Spleen (tissue), 11 donors: ENCODE data around the gene PRPF40A. TPM values are rescaled to one million over a fixed set of nuclear protein-coding genes. Genes with fewer than 3 reads are reported as not detected.

ENCODE experiments used
- DNase-seq: peaks from one replicate; pipeline ENCODE4 v3.0.0-alpha.2; 2020
- H3K27ac ChIP-seq, 8 donors: fragments of 200-600 bp; sonication (generic) in 7 of 8; 1 replicate in 4 of 8; 2 replicates in 4 of 8; pipeline versions ENCODE4 v1.5.0 to v1.8.0; 2016 to 2021; ENCODE audit warnings: inconsistent platforms in 4 of 8, mild to moderate bottlenecking in 4 of 8, moderate library complexity in 1 of 8
- H3K27me3 ChIP-seq, 7 donors: fragments of 200-600 bp; sonication (generic) in 6 of 7; replicated peaks in 1 of 7; 1 replicate in 4 of 7; 2 replicates in 3 of 7; pipeline versions ENCODE4 v1.5.0 to v1.8.0; 2016 to 2021; ENCODE audit warnings: inconsistent platforms in 3 of 7, mild to moderate bottlenecking in 1 of 7
- H3K36me3 ChIP-seq, 6 donors: fragments of 200-600 bp; sonication (generic) in 5 of 6; 1 replicate in 4 of 6; 2 replicates in 2 of 6; pipeline versions ENCODE4 v1.5.0 to v1.8.0; 2016 to 2021; ENCODE audit warnings: inconsistent platforms in 2 of 6
- H3K4me1 ChIP-seq, 6 donors: fragments of 200-600 bp; sonication (generic) in 5 of 6; 1 replicate in 3 of 6; 2 replicates in 3 of 6; pipeline versions ENCODE4 v1.5.0 to v1.8.0; 2016 to 2021; ENCODE audit warnings: inconsistent platforms in 3 of 6
- H3K4me3 ChIP-seq, 8 donors: fragments of 200-600 bp; sonication (generic) in 7 of 8; 1 replicate in 4 of 8; 2 replicates in 4 of 8; pipeline versions ENCODE4 v1.5.0 to v1.8.0; 2016 to 2021; ENCODE audit warnings: inconsistent platforms in 4 of 8, mild to moderate bottlenecking in 4 of 8, moderate library complexity in 2 of 8
- H3K9me3 ChIP-seq, 8 donors: fragments of 200-600 bp; sonication (generic) in 7 of 8; 1 replicate in 4 of 8; 2 replicates in 4 of 8; pipeline versions ENCODE4 v1.5.0 to v1.8.0; 2016 to 2021; ENCODE audit warnings: inconsistent platforms in 4 of 8
- POLR2A ChIP-seq, 3 donors: fragments of 450-650 bp; IDR thresholded peaks; one replicate each; pipeline ENCODE4 v1.5.1; 2017; ENCODE audit warnings: antibody characterized with exemption in 3 of 3, mild to moderate bottlenecking in 1 of 3
- POLR2AphosphoS5 ChIP-seq, 3 donors: sonication (generic); formaldehyde crosslinking; IDR thresholded peaks; one replicate each; pipeline ENCODE4 v1.5.1; 2017; ENCODE audit warnings: antibody characterized with exemption in 3 of 3
- WGBS, 5 donors: extraction: QIAGEN DNeasy Blood & Tissue Kit in 3 of 5; methylation state at CpG; one replicate each; pipeline versions ENCODE4 v1.1.5 to v1.1.7; 2013 to 2018; 5-methylcytosine and 5-hydroxymethylcytosine counted together
- intact Hi-C: fragments of 100-400 bp; cut with DNase I; formaldehyde crosslinking; loops from one replicate; pipeline ENCODE4 v1.15.0; 2023; ENCODE audit warnings: low total_unique reads
- polyA plus RNA-seq, 3 donors: library from polyadenylated mRNA; stranded (reverse); fragments of 200-250 nt; gene quantifications; one replicate each; pipeline ENCODE4 v1.2.1, GENCODE V29; 2013
- total RNA-seq, 7 donors: library from RNA; depleted of rRNA in 3 of 7; stranded (reverse); fragments of >200 nt in 3 of 7; fragmentation: NEBNext Ultra II Directional in 4 of 7; extraction: Animal tissue kit (Norgen Biotek cat#: 25700) in 4 of 7; gene quantifications; one replicate each; pipeline versions ENCODE4 v1.1.0 to v1.2.1, GENCODE V29; 2016 to 2021
- TF ChIP-seq, protein P1 (sequence below), 11 experiments: fragments of 200-600 bp in 7 of 11; fragments of 450-650 bp in 4 of 11; sonication (generic) in 4 of 11; IDR thresholded peaks in 8 of 11; conservative IDR thresholded peaks in 3 of 11; 1 replicate in 7 of 11; 2 replicates in 4 of 11; pipeline versions ENCODE4 v1.4.0 to v1.8.0; 2016 to 2021; ENCODE audit warnings: antibody characterized with exemption in 11 of 11, inconsistent platforms in 4 of 11, mild to moderate bottlenecking in 1 of 11
- donor health status: healthy with polysubstance abuse.
- donor health status: DM: no; HTN: no; CAD: no; lungs with moderate emphysema.
- donor health status: DM: no; HTN: no; CAD: no.
- donor health status: Bipolar disorder and iron deficiency.
- donor health status: healthy.
- donor health status: DM: no; HTN: no; CAD: no.
- donor health status: DM: yes; HTN: yes; CAD: no.

PRPF40A gene
- total and polyA plus RNA-seq, 10 donors: 13.5 to 116 (median 86.7) TPM

DNA sequence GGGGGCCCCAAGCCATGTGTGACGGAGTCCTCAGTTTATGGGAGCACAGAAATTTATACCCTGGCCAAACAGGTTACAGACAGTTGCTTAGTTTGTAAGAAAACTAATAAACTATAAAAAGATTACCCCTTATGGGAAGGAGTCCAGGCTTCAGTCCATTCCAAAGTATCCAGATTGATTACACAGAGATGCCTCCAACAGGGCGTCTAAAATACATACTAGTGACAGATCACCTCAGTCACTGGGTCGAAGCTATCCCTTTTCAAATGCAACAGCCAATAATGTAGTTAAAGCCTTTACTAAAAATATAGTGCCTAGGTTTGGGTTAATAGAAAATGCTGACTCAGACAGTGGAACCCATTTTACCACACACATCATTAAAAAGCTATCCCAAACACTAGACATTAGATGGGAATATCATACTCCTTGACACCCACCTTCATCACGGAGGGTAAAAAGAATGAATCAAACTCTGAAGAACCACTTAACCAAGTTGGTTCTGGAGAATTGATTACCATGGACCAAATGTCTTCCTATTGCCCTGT lies 10.7 kb downstream of the PRPF40A start:
- Histone ChIP-seq H3K4me3 (no peak overlapping the region), H3K9me3 (peaks cover 0 to 8% (median 3%) of the 10 kb centered on the region in 8 donors), H3K27ac (no peak overlapping the region), H3K36me3 (peaks cover 0 to 90% (median 20%) of the 10 kb centered on the region in 6 donors), H3K4me1 (peaks cover 0 to 81% (median 16%) of the 10 kb centered on the region in 6 donors), H3K27me3 (no peaks in the 10 kb centered on the region)
- intact Hi-C loops: no loop called here
- DNase-seq: no peak
- no peak for TF ChIP-seq POLR2A (IDR thresholded peaks at IDR 0.05)
- no peak for TF ChIP-seq POLR2AphosphoS5 (IDR thresholded peaks at IDR 0.05)
- TF ChIP-seq, protein P1, sequence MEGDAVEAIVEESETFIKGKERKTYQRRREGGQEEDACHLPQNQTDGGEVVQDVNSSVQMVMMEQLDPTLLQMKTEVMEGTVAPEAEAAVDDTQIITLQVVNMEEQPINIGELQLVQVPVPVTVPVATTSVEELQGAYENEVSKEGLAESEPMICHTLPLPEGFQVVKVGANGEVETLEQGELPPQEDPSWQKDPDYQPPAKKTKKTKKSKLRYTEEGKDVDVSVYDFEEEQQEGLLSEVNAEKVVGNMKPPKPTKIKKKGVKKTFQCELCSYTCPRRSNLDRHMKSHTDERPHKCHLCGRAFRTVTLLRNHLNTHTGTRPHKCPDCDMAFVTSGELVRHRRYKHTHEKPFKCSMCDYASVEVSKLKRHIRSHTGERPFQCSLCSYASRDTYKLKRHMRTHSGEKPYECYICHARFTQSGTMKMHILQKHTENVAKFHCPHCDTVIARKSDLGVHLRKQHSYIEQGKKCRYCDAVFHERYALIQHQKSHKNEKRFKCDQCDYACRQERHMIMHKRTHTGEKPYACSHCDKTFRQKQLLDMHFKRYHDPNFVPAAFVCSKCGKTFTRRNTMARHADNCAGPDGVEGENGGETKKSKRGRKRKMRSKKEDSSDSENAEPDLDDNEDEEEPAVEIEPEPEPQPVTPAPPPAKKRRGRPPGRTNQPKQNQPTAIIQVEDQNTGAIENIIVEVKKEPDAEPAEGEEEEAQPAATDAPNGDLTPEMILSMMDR (IDR thresholded peaks at IDR 0.05 in 8 of 11, conservative IDR thresholded peaks at IDR 0.05 in 3 of 11): no peak
- 93 to 98% (median 96%) methylated on average over 4 of the region's 4 CpGs for WGBS, 5 donors

DNA sequence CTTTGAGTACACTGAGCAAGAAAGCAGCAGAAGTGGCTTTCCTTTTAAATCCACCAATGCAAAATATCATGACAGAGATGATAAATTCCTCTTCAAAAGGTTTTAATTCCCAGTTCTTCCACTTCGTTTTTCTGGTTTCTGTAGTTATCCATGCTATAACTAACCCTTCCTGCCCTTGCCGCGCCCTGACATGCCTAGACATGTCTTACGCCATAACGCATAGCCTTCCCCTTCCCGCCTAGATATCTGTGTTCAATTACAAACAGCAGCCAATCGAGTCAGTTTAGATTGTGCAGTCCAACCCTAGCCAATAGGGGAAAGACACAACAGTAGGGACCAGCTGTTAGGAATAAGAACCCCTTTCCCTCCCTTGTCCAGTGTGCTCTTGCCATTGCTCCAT lies 16.1 kb downstream of the PRPF40A start:
- H3K36me3 ChIP-seq: peaks cover 0 to 48% (median 7%) of the 10 kb centered on the region in 6 donors
- 94 to 100% (median 97%) methylated on average over 7 of the region's 7 CpGs for WGBS, 5 donors

DNA sequence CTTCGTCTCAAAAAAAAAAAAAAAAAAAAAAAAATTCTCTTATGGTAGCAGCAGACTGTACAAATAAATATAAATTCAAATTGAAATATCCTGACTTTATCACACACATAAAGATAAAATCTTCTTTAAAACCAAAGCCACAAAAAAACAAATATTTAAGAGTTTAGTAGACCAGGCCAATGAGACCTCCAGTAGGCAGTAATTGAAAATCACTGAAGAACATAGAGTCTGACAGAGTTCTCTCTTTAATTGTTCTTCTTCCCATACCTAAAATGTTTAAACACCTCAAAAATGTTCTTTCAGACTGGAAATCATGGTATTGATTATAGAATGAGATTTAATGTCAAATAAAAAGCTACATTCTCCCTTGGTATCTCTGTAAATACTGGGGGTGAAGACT lies 20.8 kb downstream of the PRPF40A start:
- H3K4me3 ChIP-seq: no peak overlapping the region
- WGBS, 5 donors: 77 to 100% (median 88%) methylated on average over 1 of the region's 1 CpG

More for the DNA sequence above, 16.1 kb downstream of the PRPF40A start:
- Histone ChIP-seq H3K4me3 (no peak overlapping the region), H3K9me3 (peaks cover 0 to 13% (median 9%) of the 10 kb centered on the region in 8 donors), H3K4me1 (peaks cover 0 to 68% (median 13%) of the 10 kb centered on the region in 6 donors), H3K27me3 (no peaks in the 10 kb centered on the region), H3K27ac (no peak overlapping the region)
- TF ChIP-seq POLR2A (IDR thresholded peaks at IDR 0.05) (no peak), POLR2AphosphoS5 (IDR thresholded peaks at IDR 0.05) (no peak)
- TF ChIP-seq, protein P1 (IDR thresholded peaks at IDR 0.05 in 8 of 11, conservative IDR thresholded peaks at IDR 0.05 in 3 of 11): no peak
- no peak for DNase-seq
- intact Hi-C loops: no loop called here

DNA sequence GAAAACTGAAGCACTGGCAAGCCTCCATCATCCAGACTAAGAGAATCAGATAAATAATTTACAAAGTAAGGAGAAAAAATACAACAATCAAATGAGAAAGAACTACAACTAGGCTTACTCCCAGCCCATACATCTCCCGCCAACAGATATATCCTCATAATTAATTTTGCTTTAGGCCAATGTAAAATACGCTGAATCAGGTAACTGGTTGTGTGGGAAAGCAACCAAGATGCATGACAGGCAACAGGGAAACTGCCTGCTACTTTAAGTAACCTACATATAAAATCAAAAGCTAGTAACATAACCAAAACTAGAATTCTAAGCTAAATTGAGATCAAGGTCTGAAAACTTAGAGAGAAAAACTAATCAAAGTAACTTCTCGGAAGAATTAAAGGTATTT lies 21.5 kb downstream of the PRPF40A start:
- no peak overlapping the region for H3K4me3 ChIP-seq
- TF ChIP-seq POLR2A (IDR thresholded peaks at IDR 0.05) (no peak), POLR2AphosphoS5 (IDR thresholded peaks at IDR 0.05) (no peak)
- TF ChIP-seq, protein P1 (IDR thresholded peaks at IDR 0.05 in 8 of 11, conservative IDR thresholded peaks at IDR 0.05 in 3 of 11): no peak
- intact Hi-C loops: no loop called here
- H3K27me3 ChIP-seq: no peaks in the 10 kb centered on the region
- H3K36me3 ChIP-seq: peaks cover 0 to 39% (median 10%) of the 10 kb centered on the region in 6 donors
- no peak for DNase-seq
- H3K4me1 ChIP-seq: peaks cover 0 to 64% (median 22%) of the 10 kb centered on the region in 6 donors
- WGBS, 5 donors: 95 to 100% (median 96%) methylated on average over 3 of the region's 3 CpGs
- H3K27ac ChIP-seq: no peak overlapping the region
- H3K9me3 ChIP-seq: no peaks in the 10 kb centered on the region

More for the DNA sequence above, 20.8 kb downstream of the PRPF40A start:
- DNase-seq: no peak
- Histone ChIP-seq H3K4me1 (peaks cover 0 to 64% (median 22%) of the 10 kb centered on the region in 6 donors), H3K9me3 (peaks cover 0 to 6% (median 5%) of the 10 kb centered on the region in 8 donors), H3K36me3 (peaks cover 0 to 40% (median 11%) of the 10 kb centered on the region in 6 donors), H3K27ac (no peak overlapping the region), H3K27me3 (no peaks in the 10 kb centered on the region)
- TF ChIP-seq, protein P1 (IDR thresholded peaks at IDR 0.05 in 8 of 11, conservative IDR thresholded peaks at IDR 0.05 in 3 of 11): no peak
- TF ChIP-seq POLR2A (IDR thresholded peaks at IDR 0.05) (no peak), POLR2AphosphoS5 (IDR thresholded peaks at IDR 0.05) (no peak)
- intact Hi-C loops: no loop called here
